ENCODE results near the gene A4GNT. TPM values are rescaled to one million over a fixed set of nuclear protein-coding genes. Genes with fewer than 3 reads are reported as not detected.

A4GNT gene
- total RNA-seq, 1 donor: not detected

DNA sequence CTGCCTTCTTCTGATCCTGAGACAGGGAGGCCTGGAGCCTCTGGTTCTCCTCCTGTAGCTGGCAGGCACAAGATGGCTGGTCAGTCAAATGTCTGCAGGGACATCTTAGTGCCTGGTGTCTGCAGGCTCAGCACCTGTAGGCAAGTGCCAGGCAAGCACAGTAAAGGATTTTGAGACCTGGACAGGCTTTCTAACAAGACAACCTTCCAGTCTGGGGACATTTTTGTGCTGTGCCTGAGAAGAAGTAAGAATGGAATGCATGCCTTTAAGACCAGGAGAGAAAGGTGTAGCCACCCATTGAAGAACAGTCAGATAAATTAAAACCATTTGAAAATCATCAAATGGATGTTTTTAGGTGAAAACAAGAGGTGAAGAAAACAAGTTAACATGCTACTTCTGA is 48.0 kb downstream of the A4GNT start:
- H3K27ac ChIP-seq (ENCODE audit: low read depth, low read length): no peak overlapping the region

DNA sequence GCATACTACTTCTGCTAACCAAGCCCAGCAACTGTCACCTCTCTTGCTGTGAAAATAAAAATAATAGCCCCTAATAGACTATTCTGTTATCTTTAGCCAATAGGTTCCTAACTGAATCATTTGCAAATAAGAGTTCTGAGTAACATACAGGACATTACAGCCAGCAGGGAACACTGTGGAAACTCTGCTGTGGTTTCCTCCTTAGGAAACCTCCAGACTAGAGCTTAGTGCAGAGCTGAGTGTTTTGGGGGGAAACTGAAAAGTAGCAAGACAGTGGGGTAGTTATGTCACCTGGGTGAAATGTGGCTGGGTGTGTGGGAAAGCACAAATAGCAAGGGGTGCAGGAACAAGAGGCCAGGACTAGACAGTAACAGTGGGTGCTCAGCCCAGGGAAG is 49.2 kb downstream of the A4GNT start:
- Histone ChIP-seq H3K27me3 (ENCODE audit: insufficient read depth, low read length) (no peaks in the 10 kb centered on the region), H3K4me2 (ENCODE audit: insufficient read depth, low read length) (peak overlapping the region; percentile 61), H3K4me3 (ENCODE audit: insufficient read depth, low read length) (no peak overlapping the region), H3K27ac (ENCODE audit: low read depth, low read length) (peak overlapping the region; percentile 88), H3K9me3 (ENCODE audit: low read depth, low read length) (no peaks in the 10 kb centered on the region), H3K4me1 (ENCODE audit: insufficient read depth, low read length) (peaks cover 52% of the 10 kb centered on the region), H3K79me2 (ENCODE audit: insufficient read depth, low read length) (no peaks in the 10 kb centered on the region), H3K36me3 (ENCODE audit: insufficient read depth, low read length) (peaks cover 31% of the 10 kb centered on the region), H2AFZ (ENCODE audit: low read length) (no peak overlapping the region), H4K20me1 (ENCODE audit: insufficient read depth, low read length) (peaks cover 4% of the 10 kb centered on the region)
- TF ChIP-seq, protein P1, sequence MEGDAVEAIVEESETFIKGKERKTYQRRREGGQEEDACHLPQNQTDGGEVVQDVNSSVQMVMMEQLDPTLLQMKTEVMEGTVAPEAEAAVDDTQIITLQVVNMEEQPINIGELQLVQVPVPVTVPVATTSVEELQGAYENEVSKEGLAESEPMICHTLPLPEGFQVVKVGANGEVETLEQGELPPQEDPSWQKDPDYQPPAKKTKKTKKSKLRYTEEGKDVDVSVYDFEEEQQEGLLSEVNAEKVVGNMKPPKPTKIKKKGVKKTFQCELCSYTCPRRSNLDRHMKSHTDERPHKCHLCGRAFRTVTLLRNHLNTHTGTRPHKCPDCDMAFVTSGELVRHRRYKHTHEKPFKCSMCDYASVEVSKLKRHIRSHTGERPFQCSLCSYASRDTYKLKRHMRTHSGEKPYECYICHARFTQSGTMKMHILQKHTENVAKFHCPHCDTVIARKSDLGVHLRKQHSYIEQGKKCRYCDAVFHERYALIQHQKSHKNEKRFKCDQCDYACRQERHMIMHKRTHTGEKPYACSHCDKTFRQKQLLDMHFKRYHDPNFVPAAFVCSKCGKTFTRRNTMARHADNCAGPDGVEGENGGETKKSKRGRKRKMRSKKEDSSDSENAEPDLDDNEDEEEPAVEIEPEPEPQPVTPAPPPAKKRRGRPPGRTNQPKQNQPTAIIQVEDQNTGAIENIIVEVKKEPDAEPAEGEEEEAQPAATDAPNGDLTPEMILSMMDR (IDR thresholded peaks at IDR 0.05; ENCODE audit: extremely low read depth, low read depth, low read length): no peak
- no peak for DNase-seq (ENCODE audit: insufficient read length, low spot score, missing footprints)

More for the DNA sequence above, 48.0 kb downstream of the A4GNT start:
- H3K9me3 ChIP-seq (ENCODE audit: low read depth, low read length): no peaks in the 10 kb centered on the region
- no peak overlapping the region for H2AFZ ChIP-seq (ENCODE audit: low read length)
- no peaks in the 10 kb centered on the region for H4K20me1 ChIP-seq (ENCODE audit: insufficient read depth, low read length)
- H3K4me2 ChIP-seq (ENCODE audit: insufficient read depth, low read length): no peak overlapping the region
- H3K27me3 ChIP-seq (ENCODE audit: insufficient read depth, low read length): no peaks in the 10 kb centered on the region
- TF ChIP-seq, protein P1 (IDR thresholded peaks at IDR 0.05; ENCODE audit: extremely low read depth, low read depth, low read length): no peak
- peaks cover 40% of the 10 kb centered on the region for H3K4me1 ChIP-seq (ENCODE audit: insufficient read depth, low read length)
- DNase-seq (ENCODE audit: insufficient read length, low spot score, missing footprints): no peak
- H3K36me3 ChIP-seq (ENCODE audit: insufficient read depth, low read length): peaks cover 38% of the 10 kb centered on the region
- H3K79me2 ChIP-seq (ENCODE audit: insufficient read depth, low read length): no peaks in the 10 kb centered on the region
- H3K4me3 ChIP-seq (ENCODE audit: insufficient read depth, low read length): no peak overlapping the region

DNA sequence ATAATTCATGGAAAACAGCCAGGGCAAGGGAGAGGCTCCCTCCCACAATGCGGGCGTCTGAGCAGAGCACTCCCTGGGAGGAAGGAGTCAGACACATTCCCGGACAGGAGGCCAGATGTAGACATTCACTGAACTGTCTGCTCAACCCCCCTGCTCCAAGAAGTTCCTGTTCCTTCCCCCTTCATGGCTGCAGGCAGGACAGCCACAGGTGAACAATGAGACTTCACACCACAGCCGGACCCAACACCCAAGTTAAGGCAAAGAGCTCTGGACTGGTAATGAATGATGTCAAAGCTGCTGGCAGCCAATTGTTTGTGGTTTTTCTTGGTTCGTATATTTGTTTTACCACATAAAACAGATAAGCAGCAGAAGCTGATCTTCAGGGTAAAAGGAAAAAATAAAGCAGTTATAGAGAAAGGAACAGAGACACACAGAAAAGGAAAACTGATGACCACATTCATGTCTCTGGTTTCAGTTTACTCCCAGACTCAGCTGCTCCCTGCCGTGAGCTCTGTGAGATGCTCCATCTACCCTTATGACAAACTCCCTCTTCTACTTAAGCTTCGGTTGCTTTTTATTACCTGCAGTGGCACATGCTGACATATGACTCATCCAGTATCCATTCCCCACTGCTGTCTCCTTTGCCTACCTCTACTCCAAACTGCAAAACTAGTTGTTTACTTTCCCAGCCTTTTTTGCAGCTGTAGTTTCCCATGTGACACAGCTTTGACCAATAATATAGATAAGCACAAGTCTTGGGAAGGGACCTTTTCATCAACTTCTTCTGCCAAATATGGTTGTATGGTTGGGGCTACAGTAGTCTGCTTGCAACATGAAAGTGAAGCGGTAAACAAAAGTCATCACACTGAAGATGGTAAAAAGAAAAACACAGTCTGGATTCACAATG is 49.9 kb downstream of the A4GNT start:
- H3K36me3 ChIP-seq (ENCODE audit: insufficient read depth, low read length): peaks cover 30% of the 10 kb centered on the region
- H3K9me3 ChIP-seq (ENCODE audit: low read depth, low read length): no peaks in the 10 kb centered on the region
- H3K79me2 ChIP-seq (ENCODE audit: insufficient read depth, low read length): no peaks in the 10 kb centered on the region
- H4K20me1 ChIP-seq (ENCODE audit: insufficient read depth, low read length): peaks cover 4% of the 10 kb centered on the region
- no peaks in the 10 kb centered on the region for H3K27me3 ChIP-seq (ENCODE audit: insufficient read depth, low read length)
- peak overlapping the region; percentile 4 for H2AFZ ChIP-seq (ENCODE audit: low read length)
- peak overlapping the region; percentile 88 for H3K27ac ChIP-seq (ENCODE audit: low read depth, low read length)
- peak overlapping the region; percentile 29 for H3K4me3 ChIP-seq (ENCODE audit: insufficient read depth, low read length)
- peaks cover 56% of the 10 kb centered on the region for H3K4me1 ChIP-seq (ENCODE audit: insufficient read depth, low read length)
- DNase-seq (ENCODE audit: insufficient read length, low spot score, missing footprints): no peak
- H3K4me2 ChIP-seq (ENCODE audit: insufficient read depth, low read length): peak overlapping the region; percentile 61
- TF ChIP-seq, protein P1 (IDR thresholded peaks at IDR 0.05; ENCODE audit: extremely low read depth, low read depth, low read length): no peak

DNA sequence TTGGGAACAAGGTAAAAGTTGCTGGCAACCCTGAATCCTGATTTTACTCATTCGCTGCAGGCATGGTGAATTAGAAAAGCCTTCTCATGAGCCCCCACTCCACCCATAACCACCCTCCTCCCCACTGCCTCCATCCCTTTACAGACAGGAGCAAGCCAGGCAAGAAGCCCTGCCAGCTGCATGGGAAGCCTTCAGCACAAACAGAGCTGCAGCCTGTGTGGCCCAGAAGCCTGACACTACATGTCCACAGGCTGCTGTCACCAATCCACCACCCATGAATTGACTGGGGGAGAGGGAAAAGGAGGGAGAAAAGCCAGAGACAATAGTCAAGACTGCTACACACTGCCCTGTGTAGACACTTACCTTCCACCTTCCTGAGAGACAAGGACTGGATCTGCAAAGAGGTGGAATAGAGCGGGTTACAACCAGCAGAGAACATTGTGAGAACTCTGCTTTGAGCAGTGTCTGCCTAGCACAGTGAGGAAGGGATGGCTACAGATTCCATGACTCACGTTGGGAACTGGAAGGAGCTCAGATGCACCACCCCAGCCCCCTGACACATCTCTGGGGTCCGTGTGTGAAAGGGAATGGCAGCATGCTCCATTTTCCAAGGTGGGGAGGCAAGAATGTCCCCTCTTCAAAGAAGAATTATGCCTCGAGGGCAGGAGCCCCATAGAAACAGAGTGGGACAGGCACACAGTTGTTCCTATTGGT is 50.7 kb downstream of the A4GNT start:
- TF ChIP-seq, protein P1 (IDR thresholded peaks at IDR 0.05; ENCODE audit: extremely low read depth, low read depth, low read length): no peak
- DNase-seq (ENCODE audit: insufficient read length, low spot score, missing footprints): no peak
- no peaks in the 10 kb centered on the region for H3K9me3 ChIP-seq (ENCODE audit: low read depth, low read length)
- H3K27ac ChIP-seq (ENCODE audit: low read depth, low read length): peak overlapping the region; percentile 88
- peak overlapping the region; percentile 4 for H2AFZ ChIP-seq (ENCODE audit: low read length)
- peak overlapping the region; percentile 29 for H3K4me3 ChIP-seq (ENCODE audit: insufficient read depth, low read length)
- peaks cover 31% of the 10 kb centered on the region for H3K36me3 ChIP-seq (ENCODE audit: insufficient read depth, low read length)
- no peaks in the 10 kb centered on the region for H3K79me2 ChIP-seq (ENCODE audit: insufficient read depth, low read length)
- peak overlapping the region; percentile 61 for H3K4me2 ChIP-seq (ENCODE audit: insufficient read depth, low read length)
- H3K4me1 ChIP-seq (ENCODE audit: insufficient read depth, low read length): peaks cover 56% of the 10 kb centered on the region
- peaks cover 4% of the 10 kb centered on the region for H4K20me1 ChIP-seq (ENCODE audit: insufficient read depth, low read length)
- no peaks in the 10 kb centered on the region for H3K27me3 ChIP-seq (ENCODE audit: insufficient read depth, low read length)

Measured in osteoblast (primary cell).